Fibroblast of villous mesenchyme (primary cell): Measurements from ENCODE around the gene SLC39A6. TPM values are rescaled to one million over a fixed set of nuclear protein-coding genes. Genes with fewer than 3 reads are reported as not detected.
"Not testable (repeated sequence)": the region's sequence is repeated elsewhere in the genome, so short reads cannot be mapped to it uniquely, and the experiment has no call there.

Source experiments
- DNase-seq: peaks from one replicate; pipeline ENCODE4 v3.0.0-alpha.2; 2010; ENCODE audit warnings: low read depth
- H3K4me3 ChIP-seq: 2 replicates; pipeline ENCODE4 v1.5.1; 2011; ENCODE audit warnings: low read depth, mild to moderate bottlenecking, low read length
- total RNA-seq: library from RNA; depleted of rRNA; stranded (reverse); fragments of >200 nt; gene quantifications from 2 replicates; pipeline ENCODE4 v1.2.3, GENCODE V29; 2012
- TF ChIP-seq, protein P1 (sequence below): IDR thresholded peaks from 2 replicates; pipeline ENCODE4 v1.5.1; 2012; ENCODE audit warnings: low read depth, mild to moderate bottlenecking, low read length; ENCODE audit not compliant: insufficient read depth

SLC39A6 gene
- total RNA-seq, 1 donor: 120 TPM

DNA sequence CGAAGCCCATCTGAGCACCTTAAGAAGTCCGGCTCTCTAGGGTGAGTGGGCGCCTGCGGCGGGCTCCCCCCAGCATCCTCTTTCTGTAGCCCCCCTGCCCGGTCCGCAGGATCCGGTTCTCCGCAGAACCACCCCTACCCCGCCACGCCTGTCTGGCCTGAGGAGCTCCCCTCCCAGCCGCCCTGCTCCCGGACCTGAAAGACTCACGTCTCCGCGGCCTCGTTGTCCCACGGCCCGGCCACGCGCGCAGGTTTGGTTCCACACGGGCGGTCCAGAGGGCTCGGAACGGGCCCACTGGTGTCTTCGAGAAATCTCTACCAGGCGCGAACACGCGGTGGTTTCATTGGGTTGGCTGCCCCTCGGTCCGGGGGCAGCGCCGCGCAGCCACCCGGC is 237 bp downstream of the SLC39A6 start:
- TF ChIP-seq, protein P1, sequence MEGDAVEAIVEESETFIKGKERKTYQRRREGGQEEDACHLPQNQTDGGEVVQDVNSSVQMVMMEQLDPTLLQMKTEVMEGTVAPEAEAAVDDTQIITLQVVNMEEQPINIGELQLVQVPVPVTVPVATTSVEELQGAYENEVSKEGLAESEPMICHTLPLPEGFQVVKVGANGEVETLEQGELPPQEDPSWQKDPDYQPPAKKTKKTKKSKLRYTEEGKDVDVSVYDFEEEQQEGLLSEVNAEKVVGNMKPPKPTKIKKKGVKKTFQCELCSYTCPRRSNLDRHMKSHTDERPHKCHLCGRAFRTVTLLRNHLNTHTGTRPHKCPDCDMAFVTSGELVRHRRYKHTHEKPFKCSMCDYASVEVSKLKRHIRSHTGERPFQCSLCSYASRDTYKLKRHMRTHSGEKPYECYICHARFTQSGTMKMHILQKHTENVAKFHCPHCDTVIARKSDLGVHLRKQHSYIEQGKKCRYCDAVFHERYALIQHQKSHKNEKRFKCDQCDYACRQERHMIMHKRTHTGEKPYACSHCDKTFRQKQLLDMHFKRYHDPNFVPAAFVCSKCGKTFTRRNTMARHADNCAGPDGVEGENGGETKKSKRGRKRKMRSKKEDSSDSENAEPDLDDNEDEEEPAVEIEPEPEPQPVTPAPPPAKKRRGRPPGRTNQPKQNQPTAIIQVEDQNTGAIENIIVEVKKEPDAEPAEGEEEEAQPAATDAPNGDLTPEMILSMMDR: no peak
- DNase-seq: no peak
- peak overlapping the region; percentile 99 for H3K4me3 ChIP-seq

DNA sequence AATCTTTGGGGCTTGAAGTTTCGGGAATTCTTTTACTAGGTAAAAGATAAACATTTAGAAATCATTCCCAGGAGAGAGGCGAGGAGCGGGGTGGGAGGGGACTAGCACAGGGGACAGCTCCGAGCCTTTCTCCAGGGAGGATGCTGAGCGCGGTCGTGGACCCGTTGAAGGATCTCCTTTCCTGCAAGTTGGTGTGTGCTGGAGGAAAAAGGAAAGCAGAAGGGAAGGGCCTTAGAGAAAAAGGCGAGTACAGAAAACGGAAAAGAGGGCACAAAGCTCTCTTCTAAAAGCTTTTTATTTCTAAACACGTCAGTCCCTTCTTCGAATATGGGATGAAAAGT is 640 bp downstream of the SLC39A6 start:
- peak; percentile 46 for DNase-seq

DNA sequence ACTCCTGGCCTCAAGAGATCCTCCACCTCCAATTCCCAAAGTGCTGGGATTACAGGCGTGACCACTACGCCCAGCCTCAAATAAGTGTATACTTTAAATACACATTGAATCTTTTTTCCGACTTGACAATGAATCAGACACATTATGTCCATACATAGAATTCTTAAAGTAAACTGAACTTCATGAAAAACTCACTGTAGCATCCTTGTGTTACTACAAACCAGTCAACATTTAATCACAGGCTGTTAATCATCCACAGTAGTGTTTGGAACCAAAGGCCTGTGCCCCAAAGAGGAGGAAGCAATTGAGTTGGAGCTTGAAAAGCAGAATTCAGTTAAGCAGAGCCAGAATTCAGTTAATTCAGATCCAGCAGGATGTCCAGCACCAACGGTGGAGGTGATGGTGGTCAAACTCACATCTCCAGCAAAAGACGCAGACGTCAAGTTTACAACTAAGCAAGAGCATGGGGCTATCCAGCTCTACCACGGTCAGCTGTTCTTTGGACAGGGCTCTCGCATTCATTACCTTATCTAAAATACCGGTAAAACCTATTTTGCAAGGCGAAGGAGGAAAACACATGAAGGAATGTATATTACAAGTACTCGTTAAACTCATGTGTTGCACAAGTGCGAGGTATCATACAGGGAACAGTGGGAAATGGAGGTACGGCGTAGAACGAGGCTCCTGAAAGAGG is 1.2 kb downstream of the SLC39A6 start:
- peak overlapping the region; percentile 99 for H3K4me3 ChIP-seq
- peak; percentile 34 for DNase-seq
- TF ChIP-seq, protein P1: no peak

More for the DNA sequence above, 640 bp downstream of the SLC39A6 start:
- TF ChIP-seq, protein P1: no peak
- peak overlapping the region; percentile 99 for H3K4me3 ChIP-seq

DNA sequence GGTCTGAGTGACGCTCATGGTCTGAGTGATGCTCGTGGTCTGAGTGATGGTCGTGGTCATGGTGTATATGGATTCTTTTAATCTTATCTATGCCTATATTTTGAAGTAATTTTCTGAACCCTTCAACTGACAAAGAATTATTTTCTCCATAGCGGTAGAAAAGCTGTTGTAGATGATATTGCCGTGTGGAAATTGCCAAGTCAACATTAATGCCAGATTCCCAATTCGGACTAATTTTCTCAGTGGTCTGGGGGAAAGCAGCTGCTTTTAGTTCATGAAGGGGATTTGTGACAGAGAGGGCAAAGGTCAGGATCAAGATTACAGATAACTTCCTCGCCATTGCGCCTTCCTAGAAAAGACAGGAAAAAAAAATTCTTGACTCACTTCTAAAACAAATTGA is 2.5 kb downstream of the SLC39A6 start:
- no peak for DNase-seq
- no peak overlapping the region for H3K4me3 ChIP-seq
- TF ChIP-seq, protein P1: no peak

DNA sequence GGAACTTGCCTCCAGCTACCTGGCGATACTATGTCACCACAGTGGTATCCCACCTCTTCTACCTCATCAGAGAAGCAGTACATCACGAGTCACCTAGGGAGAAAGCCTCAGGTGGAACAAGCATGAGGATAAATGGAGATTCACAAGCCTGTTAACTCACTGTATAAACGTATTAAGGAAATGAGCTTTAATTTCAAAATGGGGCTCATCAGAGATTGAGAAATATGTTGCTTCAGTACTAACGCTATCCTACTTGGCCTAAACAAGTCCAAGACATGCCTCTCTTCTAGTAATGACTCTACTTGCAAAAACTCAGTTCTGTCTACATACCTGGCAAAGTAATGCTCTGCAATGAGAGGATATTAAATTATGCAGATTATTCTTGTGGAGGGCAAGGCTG is 4.3 kb downstream of the SLC39A6 start:
- DNase-seq: no peak
- no peak overlapping the region for H3K4me3 ChIP-seq
- TF ChIP-seq, protein P1: no peak

DNA sequence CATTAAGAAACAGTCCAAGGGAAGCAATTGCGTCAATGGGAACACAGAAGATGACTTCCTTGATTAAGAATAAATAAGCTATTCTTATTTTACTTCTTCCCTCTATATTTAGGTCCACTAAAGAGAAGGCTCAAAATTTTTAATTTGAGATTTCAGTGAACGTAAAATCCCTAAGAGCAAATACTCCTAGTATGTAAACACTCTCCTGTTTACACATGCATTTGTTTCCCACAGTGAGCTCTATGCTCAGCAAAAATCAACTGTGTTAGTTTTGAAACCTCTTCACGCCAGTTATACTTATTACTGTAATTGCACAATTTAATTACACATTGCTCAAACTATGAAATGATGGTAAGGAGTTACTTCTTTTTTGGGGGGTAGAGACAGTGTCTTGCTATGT is 8.8 kb downstream of the SLC39A6 start:
- peak; percentile 52 for DNase-seq
- TF ChIP-seq, protein P1: no peak
- H3K4me3 ChIP-seq: no peak overlapping the region

DNA sequence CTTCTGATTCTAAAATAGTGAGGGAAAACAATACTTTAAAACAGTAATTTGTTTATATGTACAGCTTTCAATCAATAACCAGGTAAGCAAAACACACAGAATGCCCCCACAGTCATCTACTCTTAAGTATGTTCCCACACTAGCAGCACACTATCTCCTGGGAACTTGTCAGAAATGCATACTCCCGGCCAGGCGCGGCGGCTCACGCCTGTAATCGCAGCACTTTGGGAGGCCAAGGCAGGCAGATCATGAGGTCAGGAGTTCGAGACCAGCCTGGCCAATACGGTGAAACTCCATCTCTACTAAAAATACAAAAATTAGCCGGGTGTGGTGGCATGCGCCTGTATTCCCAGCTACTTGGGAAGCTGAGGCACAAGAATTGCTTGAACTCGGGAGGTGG is 12.4 kb downstream of the SLC39A6 start:
- not testable (repeated sequence) for DNase-seq, H3K4me3 ChIP-seq
